Activated CD4-positive, CD25-positive, alpha-beta regulatory T cell (primary cell): Measurements from ENCODE around the gene EPN2.

Experiments used
- DNase-seq, 4 experiments: peaks; one replicate each; lab custom pipeline; 2025; lab: John Stamatoyannopoulos, UW

The EPN2 gene

GRCh38 chr17:19365833-19366636 is 128.9 kb downstream of the EPN2 start:
- no peak for DNase-seq

- DNase-seq = no peak
These were observed 129.4 kb downstream of the EPN2 start for GRCh38 chr17:19366637-19366972.

- DNase-seq = no peak
These were observed 131.1 kb downstream of the EPN2 start for GRCh38 chr17:19368229-19368628.

GRCh38 chr17:19369107-19369778 is 132.1 kb downstream of the EPN2 start:
- no peak for DNase-seq

GRCh38 chr17:19369846-19370492 is 132.8 kb downstream of the EPN2 start:
- no peak for DNase-seq

- DNase-seq = no peak
These were observed 133.4 kb downstream of the EPN2 start for GRCh38 chr17:19370493-19370960.

- DNase-seq = no peak
These were observed 134.3 kb downstream of the EPN2 start for GRCh38 chr17:19371259-19372010.

GRCh38 chr17:19372011-19372370 is 134.8 kb downstream of the EPN2 start:
- no peak for DNase-seq

GRCh38 chr17:19372439-19372838 is 135.3 kb downstream of the EPN2 start:
- DNase-seq = no peak

GRCh38 chr17:19372866-19373504 is 135.8 kb downstream of the EPN2 start:
- no peak for DNase-seq

- DNase-seq = no peak
These were observed 137.0 kb downstream of the EPN2 start for GRCh38 chr17:19374136-19374535.

GRCh38 chr17:19375732-19376131 is 138.6 kb downstream of the EPN2 start:
- no peak for DNase-seq

- no peak for DNase-seq
These were observed 139.6 kb downstream of the EPN2 start for GRCh38 chr17:19376811-19377210.

- DNase-seq = peak; percentile 91 to 92 (median 91)
These were observed 140.6 kb downstream of the EPN2 start for GRCh38 chr17:19377602-19378415.

GRCh38 chr17:19378416-19379360 is 141.5 kb downstream of the EPN2 start, which contains the start of gene MAPK7:
Gene MAPK7 (plus strand): TSS chr17:19378498. CDS start chr17:19378901, 403 bp downstream.
- DNase-seq = peak in 1 of 4 experiments; percentile 43

- DNase-seq = no peak
These were observed 142.3 kb downstream of the EPN2 start for GRCh38 chr17:19379361-19380065.

- DNase-seq = no peak
These were observed 143.5 kb downstream of the EPN2 start for GRCh38 chr17:19380481-19381301.

- no peak for DNase-seq
These were observed 144.2 kb downstream of the EPN2 start for GRCh38 chr17:19381361-19381740.
